ENCODE results near the gene SLC16A6.

SLC16A6 gene

DNA sequence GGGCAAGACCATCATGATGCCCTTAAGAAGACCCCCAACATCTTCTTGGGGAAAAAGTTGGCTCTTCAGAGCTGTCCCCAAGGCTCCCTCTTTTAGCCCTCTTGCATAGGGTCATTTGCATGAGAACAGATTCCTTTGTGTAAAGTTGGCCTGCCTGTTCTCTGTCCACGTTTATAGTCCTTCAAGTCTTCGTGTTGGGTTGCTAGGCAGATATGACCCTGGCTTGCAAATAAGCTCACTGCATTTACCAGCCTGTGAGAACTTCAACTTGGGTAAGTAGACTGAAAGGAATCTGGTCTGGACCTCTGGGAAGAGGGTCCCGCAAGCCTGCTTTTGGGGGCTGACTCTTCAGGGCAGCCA lies 3.2 kb upstream of the SLC16A6 start:
- Histone ChIP-seq H3K27me3 (ENCODE audit: control insufficient read depth in 3 of 3, insufficient read depth in 3 of 3, low read depth in 1 of 3, low read length in 3 of 3) (peaks cover 0 to 17% (median 3%) of the 10 kb centered on the region in 3 experiments), H4K8ac (ENCODE audit: low read depth, low read length) (no peak overlapping the region), H3K9me3 (replicated peaks in 1 of 2; ENCODE audit: control insufficient read depth in 2 of 2, insufficient read depth in 1 of 2, low read depth in 1 of 2, low read length in 2 of 2) (no peaks in the 10 kb centered on the region), H2AFZ (ENCODE audit: low read length) (no peak overlapping the region), H3K23ac (ENCODE audit: low read depth, low read length, poor library complexity) (no peak overlapping the region), H3K27ac (replicated peaks; ENCODE audit: low read length) (no peak overlapping the region), H2AK5ac (ENCODE audit: low read depth, low read length) (no peak overlapping the region), H2BK15ac (ENCODE audit: low read length) (no peak overlapping the region), H2BK5ac (ENCODE audit: low read length) (no peak overlapping the region), H3K4ac (ENCODE audit: low read length) (no peak overlapping the region), H3K4me1 (ENCODE audit: control insufficient read depth in 2 of 2, insufficient read depth in 1 of 2, low read depth in 1 of 2, low read length in 2 of 2) (peaks cover 9 to 16% of the 10 kb centered on the region in 2 donors), H3K9ac (ENCODE audit: low read depth, low read length, poor library complexity) (no peak overlapping the region), H3K14ac (ENCODE audit: low read length) (no peak overlapping the region), H2BK12ac (ENCODE audit: low read length) (no peak overlapping the region), H3K4me3 (ENCODE audit: low read length in 2 of 2) (no peak overlapping the region), H3K36me3 (replicated peaks in 1 of 2; ENCODE audit: control insufficient read depth in 2 of 2, insufficient read depth in 2 of 2, low read length in 2 of 2) (no peaks in the 10 kb centered on the region), H4K91ac (ENCODE audit: low read depth, low read length, poor library complexity) (no peak overlapping the region), H3K79me1 (ENCODE audit: low read depth, low read length) (no peaks in the 10 kb centered on the region), H2BK120ac (ENCODE audit: low read depth, low read length) (no peak overlapping the region), H3K4me2 (ENCODE audit: insufficient read depth, low read length, poor library complexity, severe bottlenecking) (no peak overlapping the region), H3K18ac (ENCODE audit: low read length) (no peak overlapping the region)
- peak; percentile 30 for DNase-seq (ENCODE audit: low spot score)
- WGBS, 2 donors (ENCODE audit: extremely low coverage in 2 of 2, insufficient read length in 2 of 2, insufficient replicate concordance in 1 of 2) = no CpG with 5 or more reads among the region's 3 CpGs

DNA sequence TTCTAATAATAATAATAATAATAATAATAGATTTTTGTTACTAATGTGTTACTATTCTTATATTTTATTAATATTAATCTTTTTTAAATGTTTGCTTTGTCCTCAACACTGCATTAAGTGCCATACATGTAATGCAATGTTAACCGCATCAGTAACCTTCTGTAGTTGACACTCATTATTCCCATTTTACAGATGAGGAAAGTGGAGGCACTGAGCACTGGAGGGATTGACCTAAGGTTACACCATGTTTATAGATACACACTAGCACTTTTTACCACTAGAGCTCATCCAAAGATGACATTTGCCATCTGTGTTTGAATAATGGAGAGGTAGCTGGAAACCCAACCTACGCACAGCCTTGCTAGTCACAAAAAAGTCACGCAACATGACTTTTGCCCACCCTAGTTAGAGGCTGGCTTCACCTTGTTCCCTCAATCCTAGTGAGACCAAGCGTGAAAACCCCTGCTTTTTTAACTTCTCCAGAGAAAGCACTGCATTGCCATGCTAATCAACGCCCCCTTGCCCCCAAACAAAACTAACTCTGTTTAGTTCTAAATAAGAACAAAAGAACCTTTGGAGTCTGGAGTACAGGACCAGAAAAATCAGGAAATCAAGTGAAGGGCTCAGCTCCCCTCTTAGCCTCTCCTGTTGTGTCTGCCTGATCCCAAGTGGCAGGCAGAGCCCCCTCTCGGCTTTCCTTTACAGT lies 2.7 kb upstream of the SLC16A6 start:
- Histone ChIP-seq H3K4me2 (ENCODE audit: insufficient read depth, low read length, poor library complexity, severe bottlenecking) (no peak overlapping the region), H2AFZ (ENCODE audit: low read length) (no peak overlapping the region), H3K27me3 (ENCODE audit: control insufficient read depth in 3 of 3, insufficient read depth in 3 of 3, low read depth in 1 of 3, low read length in 3 of 3) (peaks cover 0 to 21% (median 3%) of the 10 kb centered on the region in 3 experiments), H3K4me3 (ENCODE audit: low read length in 2 of 2) (peak overlapping the region in 1 of 2 donors; percentile 71), H2BK15ac (ENCODE audit: low read length) (no peak overlapping the region), H3K23ac (ENCODE audit: low read depth, low read length, poor library complexity) (no peak overlapping the region), H3K14ac (ENCODE audit: low read length) (no peak overlapping the region), H2BK5ac (ENCODE audit: low read length) (no peak overlapping the region), H4K8ac (ENCODE audit: low read depth, low read length) (no peak overlapping the region), H4K91ac (ENCODE audit: low read depth, low read length, poor library complexity) (no peak overlapping the region), H2AK5ac (ENCODE audit: low read depth, low read length) (no peak overlapping the region), H3K79me1 (ENCODE audit: low read depth, low read length) (no peaks in the 10 kb centered on the region), H2BK120ac (ENCODE audit: low read depth, low read length) (no peak overlapping the region), H3K9ac (ENCODE audit: low read depth, low read length, poor library complexity) (no peak overlapping the region), H3K4ac (ENCODE audit: low read length) (no peak overlapping the region), H3K18ac (ENCODE audit: low read length) (no peak overlapping the region), H3K27ac (replicated peaks; ENCODE audit: low read length) (peak overlapping the region; percentile 29), H3K36me3 (replicated peaks in 1 of 2; ENCODE audit: control insufficient read depth in 2 of 2, insufficient read depth in 2 of 2, low read length in 2 of 2) (no peaks in the 10 kb centered on the region), H2BK12ac (ENCODE audit: low read length) (no peak overlapping the region), H3K4me1 (ENCODE audit: control insufficient read depth in 2 of 2, insufficient read depth in 1 of 2, low read depth in 1 of 2, low read length in 2 of 2) (peaks cover 9 to 16% of the 10 kb centered on the region in 2 donors), H3K9me3 (replicated peaks in 1 of 2; ENCODE audit: control insufficient read depth in 2 of 2, insufficient read depth in 1 of 2, low read depth in 1 of 2, low read length in 2 of 2) (no peaks in the 10 kb centered on the region)
- peak; percentile 15 for DNase-seq (ENCODE audit: low spot score)
- WGBS, 2 donors (ENCODE audit: extremely low coverage in 2 of 2, insufficient read length in 2 of 2, insufficient replicate concordance in 1 of 2) = no CpG with 5 or more reads among the region's 6 CpGs

- no peak overlapping the region for H2BK5ac ChIP-seq (ENCODE audit: low read length)
- peaks cover 0 to 21% (median 3%) of the 10 kb centered on the region in 3 experiments for H3K27me3 ChIP-seq (ENCODE audit: control insufficient read depth in 3 of 3, insufficient read depth in 3 of 3, low read depth in 1 of 3, low read length in 3 of 3)
- peak overlapping the region; percentile 71 to 91 for H3K4me3 ChIP-seq (ENCODE audit: low read length in 2 of 2)
Observed at GRCh38 chr17:68292689-68293040, 1.7 kb upstream of the SLC16A6 start.

DNA sequence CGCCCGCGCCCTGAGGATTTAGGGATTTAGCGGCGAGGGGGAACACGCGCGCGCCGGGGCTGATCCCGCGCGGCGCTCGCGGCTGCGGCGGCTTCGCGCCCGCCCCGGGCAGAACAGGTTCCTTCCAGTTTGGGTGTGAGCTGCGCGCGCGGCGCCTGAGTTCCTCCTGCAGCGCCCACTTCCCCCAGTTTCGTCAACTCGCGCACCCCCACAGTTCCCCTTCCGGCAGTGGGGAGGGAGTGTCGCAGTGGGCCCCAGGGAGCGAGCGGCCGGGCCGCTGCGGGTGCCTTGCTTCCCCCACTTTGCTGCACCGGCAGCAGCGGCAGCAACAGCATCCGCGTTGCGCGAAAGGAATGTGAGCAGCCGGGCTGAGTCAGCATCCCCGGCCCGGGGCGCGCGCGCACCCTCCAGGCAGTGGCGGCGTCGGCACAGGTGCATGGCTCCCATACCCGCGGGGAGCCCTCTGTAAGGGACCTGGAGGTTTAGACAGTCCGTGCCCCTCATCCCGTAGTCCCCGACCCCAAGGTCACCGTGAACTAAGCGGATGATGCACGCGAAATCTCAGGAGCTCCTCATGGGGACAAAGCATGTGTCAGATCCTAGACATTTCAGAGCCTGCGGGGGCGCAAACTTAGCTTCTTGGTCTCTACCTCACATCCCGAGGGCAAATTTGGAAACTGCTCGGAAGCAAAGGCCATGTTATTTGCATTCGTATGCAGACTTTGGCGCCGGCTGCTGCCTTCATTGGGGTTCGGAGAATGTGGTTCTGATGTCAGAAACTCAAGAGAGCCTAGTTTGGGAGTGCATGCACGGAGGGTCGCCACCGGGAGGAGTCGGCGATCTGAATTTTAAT lies 1.1 kb upstream of the SLC16A6 start:
- Histone ChIP-seq H3K14ac (ENCODE audit: low read length) (peak overlapping the region; percentile 25), H3K9ac (ENCODE audit: low read depth, low read length, poor library complexity) (peak overlapping the region; percentile 83), H3K23ac (ENCODE audit: low read depth, low read length, poor library complexity) (peak overlapping the region; percentile 86), H2AK5ac (ENCODE audit: low read depth, low read length) (no peak overlapping the region), H3K4me3 (ENCODE audit: low read length in 2 of 2) (peak overlapping the region; percentile 71 to 91), H3K36me3 (replicated peaks in 1 of 2; ENCODE audit: control insufficient read depth in 2 of 2, insufficient read depth in 2 of 2, low read length in 2 of 2) (no peaks in the 10 kb centered on the region), H3K27ac (replicated peaks; ENCODE audit: low read length) (no peak overlapping the region), H2AFZ (ENCODE audit: low read length) (peak overlapping the region; percentile 97), H4K91ac (ENCODE audit: low read depth, low read length, poor library complexity) (peak overlapping the region; percentile 79), H3K79me1 (ENCODE audit: low read depth, low read length) (no peaks in the 10 kb centered on the region), H2BK120ac (ENCODE audit: low read depth, low read length) (peak overlapping the region; percentile 43), H3K4me2 (ENCODE audit: insufficient read depth, low read length, poor library complexity, severe bottlenecking) (peak overlapping the region; percentile 93), H3K4ac (ENCODE audit: low read length) (no peak overlapping the region), H3K18ac (ENCODE audit: low read length) (peak overlapping the region; percentile 99), H3K27me3 (ENCODE audit: control insufficient read depth in 3 of 3, insufficient read depth in 3 of 3, low read depth in 1 of 3, low read length in 3 of 3) (peaks cover 0 to 21% (median 3%) of the 10 kb centered on the region in 3 experiments), H2BK5ac (ENCODE audit: low read length) (no peak overlapping the region), H4K8ac (ENCODE audit: low read depth, low read length) (no peak overlapping the region), H2BK15ac (ENCODE audit: low read length) (peak overlapping the region; percentile 52), H2BK12ac (ENCODE audit: low read length) (peak overlapping the region; percentile 27), H3K9me3 (replicated peaks in 1 of 2; ENCODE audit: control insufficient read depth in 2 of 2, insufficient read depth in 1 of 2, low read depth in 1 of 2, low read length in 2 of 2) (no peaks in the 10 kb centered on the region), H3K4me1 (ENCODE audit: control insufficient read depth in 2 of 2, insufficient read depth in 1 of 2, low read depth in 1 of 2, low read length in 2 of 2) (peaks cover 9 to 16% of the 10 kb centered on the region in 2 donors)
- no CpG with 5 or more reads among the region's 76 CpGs for WGBS, 2 donors (ENCODE audit: extremely low coverage in 2 of 2, insufficient read length in 2 of 2, insufficient replicate concordance in 1 of 2)
- peak; percentile 67 for DNase-seq (ENCODE audit: low spot score)

More at GRCh38 chr17:68292689-68293040, 1.7 kb upstream of the SLC16A6 start:
- Histone ChIP-seq H2BK12ac (ENCODE audit: low read length) (no peak overlapping the region), H3K36me3 (replicated peaks in 1 of 2; ENCODE audit: control insufficient read depth in 2 of 2, insufficient read depth in 2 of 2, low read length in 2 of 2) (no peaks in the 10 kb centered on the region), H4K91ac (ENCODE audit: low read depth, low read length, poor library complexity) (no peak overlapping the region), H4K8ac (ENCODE audit: low read depth, low read length) (no peak overlapping the region), H3K18ac (ENCODE audit: low read length) (no peak overlapping the region), H2BK120ac (ENCODE audit: low read depth, low read length) (no peak overlapping the region), H3K9ac (ENCODE audit: low read depth, low read length, poor library complexity) (no peak overlapping the region), H2AFZ (ENCODE audit: low read length) (peak overlapping the region; percentile 97), H3K4ac (ENCODE audit: low read length) (no peak overlapping the region), H3K79me1 (ENCODE audit: low read depth, low read length) (no peaks in the 10 kb centered on the region), H2BK15ac (ENCODE audit: low read length) (no peak overlapping the region), H3K27ac (replicated peaks; ENCODE audit: low read length) (no peak overlapping the region), H3K23ac (ENCODE audit: low read depth, low read length, poor library complexity) (no peak overlapping the region), H3K9me3 (replicated peaks in 1 of 2; ENCODE audit: control insufficient read depth in 2 of 2, insufficient read depth in 1 of 2, low read depth in 1 of 2, low read length in 2 of 2) (no peaks in the 10 kb centered on the region), H3K14ac (ENCODE audit: low read length) (no peak overlapping the region), H3K4me1 (ENCODE audit: control insufficient read depth in 2 of 2, insufficient read depth in 1 of 2, low read depth in 1 of 2, low read length in 2 of 2) (peaks cover 9 to 16% of the 10 kb centered on the region in 2 donors), H2AK5ac (ENCODE audit: low read depth, low read length) (no peak overlapping the region), H3K4me2 (ENCODE audit: insufficient read depth, low read length, poor library complexity, severe bottlenecking) (peak overlapping the region; percentile 93)
- DNase-seq (ENCODE audit: low spot score) = no peak
- no CpG with 5 or more reads among the region's 9 CpGs for WGBS, 2 donors (ENCODE audit: extremely low coverage in 2 of 2, insufficient read length in 2 of 2, insufficient replicate concordance in 1 of 2)
